GM21360 (cell line): ENCODE results near the gene CLVS2.

Experiments used
- ATAC-seq: cut with Tn5 transposase; IDR thresholded peaks from one replicate; pipeline ENCODE4 v1.9.1; 2021; ENCODE audit warnings: mild to moderate bottlenecking, moderate library complexity; ENCODE audit not compliant: unreplicated experiment

Gene CLVS2

DNA sequence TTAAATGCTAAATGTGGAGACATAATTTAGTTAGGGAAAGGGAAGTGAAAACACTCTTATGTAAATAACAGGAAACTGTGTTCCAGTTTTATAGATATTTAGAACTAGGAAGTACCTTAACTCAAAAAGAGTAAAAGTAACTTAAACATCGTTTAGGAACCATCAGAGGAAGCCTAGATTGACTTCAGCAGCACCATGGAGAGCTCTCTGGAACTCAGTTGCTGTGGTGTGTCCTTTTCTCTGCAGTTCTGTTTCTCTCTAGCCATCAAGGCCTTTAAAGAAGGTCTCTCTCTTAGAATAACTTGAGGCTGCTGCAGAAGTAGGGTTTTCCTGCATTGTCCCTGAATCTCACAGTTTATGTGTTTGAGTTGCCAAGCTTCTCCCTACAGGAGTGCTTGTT, 26.9 kb downstream of the CLVS2 start:
- no peak for ATAC-seq

DNA sequence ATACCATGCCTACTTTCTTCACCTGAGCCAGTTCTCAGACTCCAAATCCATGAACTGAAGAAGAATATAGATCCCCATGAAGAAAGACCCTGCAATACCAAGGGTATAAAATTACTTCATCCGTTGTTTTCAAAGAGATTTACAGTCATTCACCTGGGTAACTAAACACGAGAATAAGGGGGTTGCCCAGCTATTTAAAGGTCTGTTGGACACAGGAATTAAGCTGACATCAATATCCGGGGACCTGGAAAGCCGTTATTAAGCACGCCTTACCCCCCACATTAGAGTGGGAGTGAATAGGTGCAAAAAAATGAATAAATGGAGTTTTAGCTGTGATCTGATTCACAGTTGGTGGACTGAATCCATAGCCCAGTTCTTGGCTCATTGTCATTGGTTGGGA, 28.9 kb downstream of the CLVS2 start:
- ATAC-seq: no peak

DNA sequence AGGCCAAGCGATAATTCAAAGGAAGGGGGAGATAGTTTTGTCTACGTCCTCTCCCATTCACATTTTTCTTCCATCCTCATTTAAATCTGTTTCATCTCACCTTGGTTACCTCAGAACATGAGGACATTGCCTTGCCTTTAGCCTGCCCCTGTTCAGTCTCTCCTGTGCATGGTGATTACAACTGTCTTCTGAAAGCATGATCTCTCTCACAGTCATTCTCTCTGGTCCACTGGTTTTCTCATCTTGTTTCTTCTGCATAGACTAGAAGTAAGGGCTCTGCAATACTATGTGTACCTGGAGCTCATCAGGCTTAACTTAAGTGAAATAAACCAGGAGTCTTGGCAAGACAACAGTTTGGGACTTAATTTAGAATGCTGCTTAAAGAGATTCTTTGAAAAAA, 31.4 kb downstream of the CLVS2 start:
- no peak for ATAC-seq

DNA sequence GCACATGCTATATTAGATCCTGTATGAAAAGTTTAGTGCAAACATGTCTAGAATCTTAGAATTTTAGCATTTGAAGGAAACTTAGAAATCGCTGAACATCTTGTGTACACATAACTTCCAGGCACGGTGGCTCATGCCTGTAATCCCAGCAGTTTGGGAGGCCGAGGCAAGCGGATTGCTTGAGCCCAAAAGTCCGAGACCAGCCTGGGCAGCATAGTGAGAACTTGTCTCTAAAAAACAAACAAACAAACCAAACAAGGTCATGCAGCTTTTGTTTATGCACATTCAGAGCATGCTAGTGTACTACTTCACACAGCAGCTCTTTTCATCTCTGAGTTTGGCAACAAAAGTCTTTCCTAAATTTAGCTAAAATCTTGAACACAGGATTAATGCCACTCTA, 32.2 kb downstream of the CLVS2 start:
- ATAC-seq: no peak

GRCh38 chr6:123030282-123030681, 34.2 kb downstream of the CLVS2 start:
- ATAC-seq: no peak

DNA sequence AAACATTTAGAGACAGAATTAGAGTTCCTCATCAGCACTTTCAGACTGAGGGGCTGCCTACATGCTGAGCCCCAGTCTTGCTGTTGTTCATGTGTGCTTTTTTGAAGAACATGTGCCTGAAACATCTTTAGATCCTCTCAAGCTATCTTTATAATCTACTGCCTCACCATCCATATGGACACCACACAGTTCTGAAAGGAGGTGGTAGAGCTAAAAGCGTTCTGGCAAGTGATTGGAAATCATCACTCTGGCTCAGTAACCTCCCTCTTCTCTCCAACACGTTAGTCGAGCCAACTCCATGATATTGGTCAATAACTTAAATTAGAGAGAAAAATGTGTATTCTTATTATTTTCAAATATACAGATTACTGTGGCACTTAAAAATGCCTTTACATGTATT, 40.6 kb downstream of the CLVS2 start:
- ATAC-seq: no peak

GRCh38 chr6:123039431-123039830, 43.4 kb downstream of the CLVS2 start:
- no peak for ATAC-seq

DNA sequence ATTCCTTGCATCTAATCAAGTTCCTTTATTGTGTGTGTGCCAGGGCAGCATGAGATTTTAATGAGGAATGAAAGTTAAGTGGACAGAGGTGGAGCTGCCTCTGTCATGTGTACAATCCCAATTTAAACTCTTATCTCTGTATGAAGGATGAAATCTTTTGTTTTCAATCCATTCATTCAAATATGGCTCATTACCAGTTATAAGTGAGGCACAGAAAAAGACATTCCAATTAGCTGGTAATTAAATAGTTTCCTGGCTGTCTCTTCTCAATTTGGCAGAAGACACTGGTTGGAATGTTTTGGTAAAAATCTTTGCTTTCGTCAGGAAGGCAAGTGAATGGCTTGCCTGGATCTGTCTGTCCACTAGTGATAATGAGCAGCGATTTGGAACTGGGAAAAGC, 46.4 kb downstream of the CLVS2 start:
- no peak for ATAC-seq

- ATAC-seq: no peak
Observed at GRCh38 chr6:123044341-123044860, 48.4 kb downstream of the CLVS2 start.

- ATAC-seq: no peak
Observed at GRCh38 chr6:123053602-123054225, 57.7 kb downstream of the CLVS2 start.

DNA sequence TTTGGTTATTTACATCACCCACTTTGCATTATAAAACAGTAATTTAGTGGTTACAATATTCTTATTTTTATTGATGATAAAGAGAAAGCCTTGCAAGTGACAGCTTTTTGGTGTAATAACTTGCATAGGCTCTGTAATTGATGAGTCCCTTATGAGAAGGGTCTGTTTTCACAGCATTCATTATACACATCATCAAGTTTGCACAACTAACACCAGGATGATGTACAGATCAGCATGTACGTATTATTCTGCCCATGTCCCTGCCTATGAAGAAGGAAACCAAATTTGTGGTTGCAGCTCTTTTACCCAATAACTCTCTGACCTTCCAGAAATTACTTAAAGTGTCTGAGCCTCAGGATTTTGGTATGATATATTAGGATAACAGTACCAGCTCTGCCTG, 59.2 kb downstream of the CLVS2 start:
- no peak for ATAC-seq

DNA sequence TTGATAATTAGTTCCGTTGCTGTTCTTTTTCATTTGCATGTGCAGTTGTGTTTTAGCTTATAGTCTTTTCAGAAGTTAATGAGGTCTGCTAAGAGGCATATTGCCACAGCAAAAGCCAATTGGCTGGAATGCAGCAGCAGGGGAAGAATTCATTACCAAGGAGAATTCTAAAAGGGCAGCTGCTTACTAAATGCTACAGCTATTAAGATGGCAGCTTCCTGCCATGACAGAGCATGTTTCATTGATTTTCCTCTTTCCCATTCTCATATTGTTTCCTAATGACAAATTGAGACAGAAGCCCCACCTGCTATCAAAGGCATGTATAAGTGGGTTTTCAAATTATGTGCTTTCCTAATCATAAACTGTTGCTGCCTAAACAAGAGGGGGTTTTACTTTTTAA, 66.6 kb downstream of the CLVS2 start:
- no peak for ATAC-seq

DNA sequence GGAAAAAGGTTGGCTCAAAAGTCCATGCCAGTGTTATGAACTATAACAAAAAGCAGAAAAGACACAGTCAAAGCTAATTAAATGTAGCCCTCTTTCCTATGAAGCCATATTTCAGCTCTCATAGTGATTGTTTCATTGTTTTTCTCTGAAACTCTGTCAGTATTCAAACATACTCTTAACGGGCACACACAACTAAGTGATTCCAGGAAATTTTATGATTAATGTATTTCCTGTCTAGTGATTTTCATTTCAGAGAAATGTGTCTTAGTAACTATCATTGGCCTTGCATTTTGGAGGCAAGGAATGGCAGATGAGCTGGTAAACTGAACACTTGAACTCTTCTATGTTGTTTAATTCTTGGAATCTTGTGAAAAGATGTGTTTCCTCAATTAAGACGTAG, 68.0 kb downstream of the CLVS2 start:
- no peak for ATAC-seq

DNA sequence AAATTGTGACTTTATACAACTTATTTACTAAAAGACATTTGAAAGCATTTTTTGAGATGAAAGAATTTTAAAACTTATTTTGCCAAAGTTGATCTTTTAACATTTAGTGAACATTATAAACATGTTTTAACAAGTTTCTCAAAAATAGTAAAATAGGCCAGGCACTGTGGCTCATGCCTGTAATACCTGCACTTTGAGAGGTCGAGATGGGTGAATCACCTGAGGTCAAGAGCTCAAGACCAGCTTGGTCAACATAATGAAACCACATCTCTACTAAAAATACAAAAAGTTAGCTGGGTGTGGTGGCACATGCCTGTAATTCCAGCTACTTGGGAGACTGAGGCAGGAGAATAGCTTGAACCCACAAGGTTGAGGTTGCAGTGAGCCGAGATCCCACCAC, 78.6 kb downstream of the CLVS2 start:
- ATAC-seq: no peak

GRCh38 chr6:123085403-123085802, 89.4 kb downstream of the CLVS2 start:
- no peak for ATAC-seq

- ATAC-seq: no peak
Observed at GRCh38 chr6:123089226-123089625, 93.2 kb downstream of the CLVS2 start.

DNA sequence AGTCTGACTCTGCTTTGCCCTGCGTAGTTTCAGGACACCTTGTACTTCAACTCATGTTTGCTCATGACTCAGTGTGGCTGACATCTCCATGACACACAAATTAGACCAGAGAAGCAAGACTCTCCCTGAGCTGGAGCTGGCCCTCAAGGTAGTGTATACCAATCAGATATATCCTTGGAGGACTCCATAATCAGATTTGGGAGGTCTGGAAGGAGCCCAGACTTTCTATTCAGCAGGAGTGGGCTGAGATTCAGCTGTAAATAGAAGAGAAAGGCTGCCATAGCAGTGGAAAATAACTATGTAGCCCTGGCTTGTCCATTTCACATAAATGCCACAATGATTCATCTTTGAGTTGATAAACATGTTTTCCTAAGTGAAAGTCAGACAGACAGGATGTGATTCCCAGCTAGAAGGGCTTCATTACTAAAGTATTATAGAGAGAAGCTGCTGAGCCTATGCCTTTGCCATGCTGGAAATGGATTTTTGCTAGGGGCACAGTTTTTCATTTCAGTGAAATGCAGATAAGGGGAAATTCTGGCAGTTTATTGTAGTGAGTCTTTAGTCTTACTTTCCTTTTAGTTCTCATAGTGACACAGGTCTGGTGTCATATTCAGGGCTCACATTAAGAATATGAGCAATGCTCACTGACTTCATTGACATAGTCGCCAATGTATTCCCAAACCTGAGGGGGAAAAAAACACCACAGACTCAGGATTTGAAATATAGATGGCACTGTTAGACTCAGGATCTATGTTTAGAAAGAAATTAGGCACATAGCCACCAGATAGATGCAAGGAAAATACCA, 95.3 kb downstream of the CLVS2 start:
- no peak for ATAC-seq

DNA sequence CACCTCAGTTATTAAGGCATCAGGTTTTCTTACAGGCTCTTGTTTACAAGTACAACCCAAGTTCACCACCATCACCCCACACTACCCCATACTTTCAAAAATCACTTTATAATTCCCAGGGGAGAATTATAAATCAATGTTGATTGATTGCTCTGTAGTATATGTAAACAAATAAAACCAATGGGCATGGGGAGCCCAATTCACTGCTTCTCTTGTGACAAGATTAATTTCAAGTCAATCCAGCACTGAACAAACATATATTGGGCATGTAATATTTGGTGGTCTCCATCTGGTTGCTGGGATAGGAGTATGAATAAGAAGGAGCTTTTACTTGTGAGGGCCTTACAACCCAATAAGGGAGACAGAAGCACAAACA, 95.8 kb downstream of the CLVS2 start:
- ATAC-seq: no peak

DNA sequence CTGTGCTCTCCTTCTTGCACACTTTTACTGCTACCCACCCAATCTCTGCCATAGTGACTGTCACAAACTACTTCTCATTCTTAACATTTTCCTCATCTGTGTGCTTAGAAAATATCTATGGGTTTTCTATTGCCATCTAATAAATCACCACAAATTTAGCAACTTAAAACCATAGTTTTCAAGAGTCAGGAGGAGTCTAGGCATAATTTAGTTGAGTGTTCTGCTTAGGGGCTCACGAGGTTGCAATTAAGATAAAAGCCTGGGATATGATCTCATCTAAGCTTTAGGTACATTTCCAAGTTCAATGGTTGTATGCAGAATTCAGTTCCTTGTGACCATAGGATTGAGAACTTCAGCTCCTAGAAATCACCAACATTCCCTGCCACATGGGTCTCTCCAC, 98.8 kb downstream of the CLVS2 start:
- no peak for ATAC-seq

- ATAC-seq: no peak
Observed at GRCh38 chr6:123105561-123105960, 109.5 kb downstream of the CLVS2 start.

- ATAC-seq: no peak
Observed at GRCh38 chr6:123116370-123116769, 120.3 kb downstream of the CLVS2 start.

DNA sequence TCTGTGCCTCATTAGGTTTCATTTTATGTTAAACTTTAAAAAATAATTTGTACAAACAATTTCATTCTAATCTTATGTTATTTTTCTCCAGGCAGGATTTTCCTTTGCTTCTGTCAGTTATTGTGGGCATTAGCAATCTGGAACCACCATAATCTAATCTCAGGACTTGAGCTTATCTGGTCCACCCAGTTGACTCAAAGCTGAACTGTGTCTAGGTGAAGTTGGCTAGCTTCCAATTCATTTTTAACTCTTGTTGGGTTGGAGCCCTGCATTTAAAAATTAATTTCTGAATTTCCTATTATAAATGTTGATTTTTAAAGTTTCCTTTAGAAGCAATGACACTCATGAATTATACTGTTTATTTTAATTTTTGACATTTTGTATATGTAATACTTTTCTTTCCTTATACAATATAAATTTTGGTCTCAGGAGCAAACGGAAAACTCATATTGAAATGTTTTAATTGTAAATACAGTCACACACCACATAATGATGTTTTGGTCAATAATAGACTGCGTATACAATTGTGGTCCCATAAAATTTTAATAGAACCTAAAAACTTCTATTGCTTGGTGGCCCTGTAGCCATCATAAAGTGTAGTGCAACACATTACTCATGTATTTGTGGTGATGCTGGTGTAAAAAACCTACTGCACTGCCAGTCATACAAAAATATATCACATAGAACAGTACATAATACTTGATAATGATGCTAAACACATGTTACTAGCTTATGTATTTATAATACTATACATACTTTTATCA, 121.3 kb downstream of the CLVS2 start:
- ATAC-seq: no peak
